Colonic mucosa (tissue), 4 donors: ENCODE results near the gene COMMD7. TPM values are rescaled to one million over a fixed set of nuclear protein-coding genes. Genes with fewer than 3 reads are reported as not detected.

Source experiments
- DNase-seq: peaks from one replicate; pipeline ENCODE4 v3.0.0-alpha.2; 2020
- H3K27ac ChIP-seq: fragments of 200-600 bp; one replicate; pipeline ENCODE4 v1.8.0; 2021
- H3K27me3 ChIP-seq: fragments of 200-600 bp; one replicate; pipeline ENCODE4 v1.8.0; 2021
- H3K36me3 ChIP-seq: fragments of 200-600 bp; one replicate; pipeline ENCODE4 v1.8.0; 2021
- H3K4me1 ChIP-seq: fragments of 200-600 bp; one replicate; pipeline ENCODE4 v1.8.0; 2021; ENCODE audit warnings: mild to moderate bottlenecking
- H3K4me3 ChIP-seq: fragments of 200-600 bp; one replicate; pipeline ENCODE4 v1.8.0; 2021
- H3K9ac ChIP-seq, 2 donors: one replicate each; pipeline ENCODE4 v1.7.0; 2013; ENCODE audit warnings: control low read depth in 2 of 2, low read depth in 2 of 2, low read length in 2 of 2
- H3K9me3 ChIP-seq: fragments of 200-600 bp; one replicate; pipeline ENCODE4 v1.8.0; 2021
- intact Hi-C: fragments of 100-400 bp; cut with DNase I; formaldehyde crosslinking; loops from one replicate; pipeline ENCODE4 v1.14.1; 2022
- total RNA-seq, 2 donors: library from RNA; stranded (reverse); fragmentation: NEBNext Ultra II Directional in 1 of 2; extraction: Animal tissue kit (Norgen Biotek cat#: 25700) in 1 of 2; gene quantifications; one replicate each; pipeline ENCODE4 v1.2.1, GENCODE V29; 2021
- TF ChIP-seq, protein P1 (sequence below): fragments of 200-600 bp; IDR thresholded peaks from one replicate; pipeline ENCODE4 v1.8.0; 2022; ENCODE audit warnings: antibody characterized with exemption, mild to moderate bottlenecking
- donor health status: healthy.
- donor health status: DM: no; HTN: no; CAD: no.
- donor health status: DM: no; HTN: no; CAD: no.

Gene COMMD7
- total RNA-seq, 2 donors from 2014 or later, result 28.9 to 43.8 TPM

DNA sequence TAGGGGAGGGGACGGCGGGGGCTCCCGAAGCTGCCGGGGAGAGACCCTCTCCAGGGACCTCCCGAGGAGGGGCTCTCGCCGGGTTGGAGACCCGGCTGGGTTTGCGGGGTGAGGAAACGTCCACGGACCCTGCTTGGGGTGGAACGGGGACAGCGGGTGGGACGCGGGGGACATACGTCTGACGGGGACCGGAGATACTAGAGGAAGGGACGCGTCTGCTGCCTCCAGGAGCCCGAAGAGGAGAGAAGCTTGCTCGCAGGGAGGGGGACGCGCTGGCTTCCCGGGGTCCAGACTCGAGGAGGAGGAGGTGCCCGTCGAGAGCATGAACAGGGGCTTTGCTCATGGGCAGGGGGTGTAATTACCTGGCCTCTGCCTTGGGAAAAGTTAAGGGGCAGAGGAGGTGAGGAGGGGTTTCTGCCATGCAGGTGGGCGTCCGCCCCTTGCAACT lies 19.5 kb upstream of the COMMD7 start:
- peak; percentile 32 for DNase-seq
- Histone ChIP-seq H3K4me3 (peak overlapping the region; percentile 66), H3K9me3 (no peaks in the 10 kb centered on the region), H3K36me3 (no peaks in the 10 kb centered on the region), H3K9ac (peak overlapping the region; percentile 58 to 86), H3K4me1 (peaks cover 5% of the 10 kb centered on the region), H3K27me3 (no peaks in the 10 kb centered on the region), H3K27ac (no peak overlapping the region)
- intact Hi-C loops, result no loop called here
- TF ChIP-seq, protein P1, sequence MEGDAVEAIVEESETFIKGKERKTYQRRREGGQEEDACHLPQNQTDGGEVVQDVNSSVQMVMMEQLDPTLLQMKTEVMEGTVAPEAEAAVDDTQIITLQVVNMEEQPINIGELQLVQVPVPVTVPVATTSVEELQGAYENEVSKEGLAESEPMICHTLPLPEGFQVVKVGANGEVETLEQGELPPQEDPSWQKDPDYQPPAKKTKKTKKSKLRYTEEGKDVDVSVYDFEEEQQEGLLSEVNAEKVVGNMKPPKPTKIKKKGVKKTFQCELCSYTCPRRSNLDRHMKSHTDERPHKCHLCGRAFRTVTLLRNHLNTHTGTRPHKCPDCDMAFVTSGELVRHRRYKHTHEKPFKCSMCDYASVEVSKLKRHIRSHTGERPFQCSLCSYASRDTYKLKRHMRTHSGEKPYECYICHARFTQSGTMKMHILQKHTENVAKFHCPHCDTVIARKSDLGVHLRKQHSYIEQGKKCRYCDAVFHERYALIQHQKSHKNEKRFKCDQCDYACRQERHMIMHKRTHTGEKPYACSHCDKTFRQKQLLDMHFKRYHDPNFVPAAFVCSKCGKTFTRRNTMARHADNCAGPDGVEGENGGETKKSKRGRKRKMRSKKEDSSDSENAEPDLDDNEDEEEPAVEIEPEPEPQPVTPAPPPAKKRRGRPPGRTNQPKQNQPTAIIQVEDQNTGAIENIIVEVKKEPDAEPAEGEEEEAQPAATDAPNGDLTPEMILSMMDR, result no peak

GRCh38 chr20:32761831-32762753 lies 18.8 kb upstream of the COMMD7 start, which contains the start of gene DNMT3B:
DNMT3B (plus strand) TSS chr20:32762385; CDS start chr20:32780324, 17,939 bp downstream.
- Histone ChIP-seq H3K9ac (peak within 1 kb of the TSS; percentile 58 to 86), H3K36me3 (no peaks in the 10 kb centered on the region), H3K4me1 (peaks cover 5% of the 10 kb centered on the region), H3K27me3 (no peaks in the 10 kb centered on the region), H3K27ac (no peak within 1 kb of the TSS), H3K4me3 (peak within 1 kb of the TSS; percentile 66), H3K9me3 (no peaks in the 10 kb centered on the region)
- intact Hi-C loops, result no loop called here
- TF ChIP-seq, protein P1, result no peak
- DNase-seq, result peak; percentile 83

DNA sequence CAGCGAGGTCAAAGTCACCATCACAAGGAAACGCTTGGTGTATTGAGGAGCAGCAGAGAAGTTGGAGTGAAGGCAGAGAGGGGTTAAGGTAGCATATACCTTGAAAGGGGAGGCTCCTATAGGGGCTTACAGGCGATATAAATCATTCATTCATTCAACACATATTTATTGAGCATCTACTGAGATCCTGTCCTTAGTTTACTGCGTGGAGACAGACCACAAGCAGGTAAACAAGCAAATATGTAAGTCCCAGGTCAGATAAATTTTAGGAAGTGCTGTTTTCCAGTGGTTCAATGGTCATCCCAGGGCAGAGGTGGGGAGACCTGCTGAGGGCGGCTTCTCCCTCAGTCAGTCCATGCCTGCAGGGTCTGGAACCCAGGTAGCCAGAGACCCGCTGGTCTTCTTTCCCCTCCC lies 18.2 kb upstream of the COMMD7 start:
- DNase-seq, result no peak
- H3K9ac ChIP-seq, result peak overlapping the region; percentile 8 to 13

DNA sequence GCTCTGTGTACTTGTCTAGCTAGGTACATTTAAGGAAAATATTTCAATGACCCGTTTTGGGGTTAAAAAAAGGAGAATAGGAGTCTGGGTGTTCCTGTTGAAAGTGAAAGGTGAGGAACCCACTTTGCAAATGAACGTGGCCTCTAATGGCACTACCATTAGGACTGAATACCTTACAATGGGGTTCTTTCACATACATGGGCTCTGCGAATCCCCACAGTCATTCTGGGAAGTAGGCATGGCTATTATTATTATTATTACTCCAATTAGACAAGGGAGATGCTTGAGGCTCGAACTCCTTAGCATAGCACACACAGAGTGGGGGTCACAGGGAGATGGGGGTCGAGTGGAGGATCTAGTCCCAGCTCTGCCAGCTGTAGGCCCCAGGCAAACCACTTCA lies 12.9 kb upstream of the COMMD7 start:
- Histone ChIP-seq H3K4me1 (no peaks in the 10 kb centered on the region), H3K9ac (no peak overlapping the region), H3K9me3 (no peaks in the 10 kb centered on the region), H3K27me3 (no peaks in the 10 kb centered on the region), H3K4me3 (no peak overlapping the region), H3K36me3 (no peaks in the 10 kb centered on the region), H3K27ac (no peak overlapping the region)
- no peak for DNase-seq
- intact Hi-C loops, result no loop called here
- TF ChIP-seq, protein P1, result no peak

More for the DNA sequence above, 18.2 kb upstream of the COMMD7 start:
- Histone ChIP-seq H3K4me3 (peak overlapping the region; percentile 66), H3K27ac (no peak overlapping the region), H3K27me3 (no peaks in the 10 kb centered on the region), H3K4me1 (peaks cover 5% of the 10 kb centered on the region), H3K9me3 (no peaks in the 10 kb centered on the region), H3K36me3 (no peaks in the 10 kb centered on the region)
- TF ChIP-seq, protein P1, result no peak
- intact Hi-C loops, result no loop called here

DNA sequence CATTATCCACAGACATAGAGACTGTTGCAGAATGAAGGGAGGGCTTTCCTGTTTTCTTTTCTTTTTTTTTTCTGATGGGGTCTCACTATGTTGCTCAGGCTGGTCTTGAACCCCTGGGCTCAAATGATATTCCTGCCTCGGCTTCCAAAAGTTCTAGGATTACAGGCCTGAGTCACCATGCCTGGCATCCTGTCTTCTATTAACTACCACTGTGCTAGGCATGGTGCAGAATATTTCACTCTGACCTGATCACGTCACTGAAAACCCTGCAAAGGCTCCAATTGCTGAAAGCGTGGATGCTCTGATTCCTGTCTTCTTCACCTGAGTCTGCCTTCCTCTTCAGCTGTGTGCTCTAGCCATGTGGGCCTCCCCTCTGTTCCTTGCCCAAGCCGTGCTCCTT lies 10.5 kb upstream of the COMMD7 start:
- no peaks in the 10 kb centered on the region for H3K27me3 ChIP-seq
- intact Hi-C loops, result no loop called here
- no peak for DNase-seq
- H3K9ac ChIP-seq, result no peak overlapping the region
- H3K4me3 ChIP-seq, result no peak overlapping the region
- H3K9me3 ChIP-seq, result no peaks in the 10 kb centered on the region
- H3K27ac ChIP-seq, result no peak overlapping the region
- no peaks in the 10 kb centered on the region for H3K4me1 ChIP-seq
- no peaks in the 10 kb centered on the region for H3K36me3 ChIP-seq
- TF ChIP-seq, protein P1, result no peak
